ENCODE measurements around the gene GNB2.
"Not testable (repeated sequence)": the region's sequence is repeated elsewhere in the genome, so short reads cannot be mapped to it uniquely, and the experiment has no call there.

The GNB2 gene

DNA sequence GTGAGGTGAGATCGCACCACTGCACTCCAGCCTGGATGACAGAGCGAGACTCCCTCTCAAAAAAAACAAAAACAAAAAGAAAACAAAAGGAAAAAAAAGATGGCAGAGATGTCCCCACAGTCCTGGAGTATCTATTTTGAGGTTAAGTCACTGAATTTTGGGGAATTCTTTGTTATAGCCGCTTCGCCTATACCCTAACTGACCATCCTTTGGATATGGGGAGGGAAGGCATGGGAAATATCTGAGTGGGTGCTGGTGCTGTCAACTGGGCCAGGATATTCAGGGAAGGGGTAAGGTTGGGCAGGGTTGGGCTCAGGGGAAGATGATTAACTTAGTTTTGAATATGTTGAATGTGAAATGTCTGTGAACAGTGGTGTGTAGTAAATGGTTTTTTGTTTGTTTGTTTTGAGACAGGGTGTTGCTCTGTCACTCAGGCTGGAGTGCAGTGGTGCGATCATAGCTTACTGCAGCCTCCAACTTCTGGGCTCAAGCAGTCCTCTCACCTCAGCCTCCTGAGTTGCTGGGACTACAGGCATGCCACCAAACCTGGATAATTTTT, 8.3 kb upstream of the GNB2 start:
- no peak for DNase-seq (ENCODE audit: low spot score)

DNA sequence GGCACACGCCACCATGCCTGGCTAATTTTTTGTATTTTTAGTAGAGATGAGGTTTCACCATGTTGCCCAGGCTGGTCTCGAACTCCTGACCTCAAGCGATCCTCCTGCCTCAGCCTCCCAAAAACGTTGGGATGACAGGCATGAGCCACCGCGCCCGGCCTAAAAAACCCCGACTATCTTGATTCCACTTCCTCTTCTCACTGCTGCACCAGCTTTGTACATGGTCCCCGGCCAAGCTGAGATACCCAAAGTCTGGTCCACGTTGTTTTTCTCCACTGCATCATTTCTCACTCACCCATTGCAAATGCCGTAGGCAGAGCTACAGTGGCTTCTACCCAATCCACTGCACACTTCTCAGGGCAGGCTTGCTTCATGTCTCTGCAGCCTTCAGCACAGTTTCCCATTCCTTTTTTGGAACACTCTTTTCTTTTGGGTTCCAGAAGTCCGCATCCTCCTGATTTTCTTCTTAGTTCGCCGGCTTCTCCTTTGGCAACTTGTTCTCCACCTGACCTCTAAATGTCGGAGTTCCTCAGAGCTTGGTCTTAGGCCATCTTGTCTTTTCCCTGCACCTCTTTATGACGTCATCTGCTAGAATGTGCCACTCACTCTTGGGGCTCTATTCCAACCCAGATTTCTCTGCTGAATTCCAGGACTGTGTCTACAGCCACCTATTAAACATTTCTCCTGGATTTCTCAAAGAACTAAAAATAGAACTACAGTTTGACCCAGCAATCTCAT, 6.0 kb upstream of the GNB2 start:
- no peak for DNase-seq (ENCODE audit: low spot score)

DNA sequence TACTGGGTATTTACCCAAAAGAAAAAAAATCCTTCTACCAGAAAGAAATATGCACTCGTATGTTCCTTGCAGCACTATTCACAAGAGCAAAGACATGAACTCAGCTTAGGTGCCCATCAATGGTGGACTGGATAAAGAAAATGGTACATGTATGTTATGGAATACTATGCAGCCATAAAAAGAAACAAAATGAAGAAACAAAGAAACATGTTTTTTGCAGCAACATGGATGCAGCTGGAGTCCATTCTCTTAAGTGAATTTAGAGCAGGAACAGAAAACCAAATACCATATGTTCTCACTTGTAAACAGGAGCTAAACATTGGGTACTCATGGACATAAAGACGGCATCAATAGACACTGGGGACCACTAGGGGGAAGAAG, 5.5 kb upstream of the GNB2 start:
- DNase-seq (ENCODE audit: low spot score): no peak

DNA sequence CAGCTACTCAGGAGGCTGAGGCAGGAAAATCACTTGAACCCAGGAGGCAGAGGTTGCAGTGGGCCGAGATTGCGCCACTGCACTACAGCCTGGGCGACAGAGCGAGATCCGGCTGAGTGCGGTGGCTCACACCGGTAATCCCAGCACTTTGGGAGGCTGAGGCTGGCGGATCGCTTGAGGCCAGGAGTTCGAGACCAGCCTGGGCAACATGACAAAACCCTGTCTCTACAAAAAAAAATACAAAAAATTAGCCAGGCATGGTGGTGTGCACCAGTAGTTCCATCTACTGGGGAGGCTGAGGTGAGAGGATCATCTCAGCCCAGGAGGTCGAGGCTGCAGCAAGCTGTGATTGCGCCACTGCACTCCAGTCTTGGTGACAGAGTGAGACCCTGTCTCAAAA, 4.4 kb upstream of the GNB2 start:
- DNase-seq (ENCODE audit: low spot score): not testable (repeated sequence)

DNA sequence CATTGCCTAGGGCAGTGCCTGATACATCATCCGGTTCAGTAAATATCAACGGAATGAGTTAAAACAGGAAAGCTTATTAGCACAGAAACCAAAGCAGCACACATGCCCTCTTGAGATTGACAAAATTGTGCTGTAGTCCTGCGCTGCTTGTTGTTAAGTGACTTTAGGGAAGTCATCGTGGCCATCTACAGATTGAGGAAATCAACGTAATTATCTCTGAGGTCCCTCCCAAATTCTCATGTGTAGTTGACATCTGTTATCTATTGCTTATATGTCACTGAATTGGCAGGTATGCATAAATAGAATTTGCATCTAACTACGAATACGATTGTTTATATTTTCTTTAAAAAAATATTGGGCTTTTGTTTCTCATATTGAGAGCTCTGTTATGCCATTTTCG, 3.5 kb upstream of the GNB2 start:
- no peak for DNase-seq (ENCODE audit: low spot score)

DNA sequence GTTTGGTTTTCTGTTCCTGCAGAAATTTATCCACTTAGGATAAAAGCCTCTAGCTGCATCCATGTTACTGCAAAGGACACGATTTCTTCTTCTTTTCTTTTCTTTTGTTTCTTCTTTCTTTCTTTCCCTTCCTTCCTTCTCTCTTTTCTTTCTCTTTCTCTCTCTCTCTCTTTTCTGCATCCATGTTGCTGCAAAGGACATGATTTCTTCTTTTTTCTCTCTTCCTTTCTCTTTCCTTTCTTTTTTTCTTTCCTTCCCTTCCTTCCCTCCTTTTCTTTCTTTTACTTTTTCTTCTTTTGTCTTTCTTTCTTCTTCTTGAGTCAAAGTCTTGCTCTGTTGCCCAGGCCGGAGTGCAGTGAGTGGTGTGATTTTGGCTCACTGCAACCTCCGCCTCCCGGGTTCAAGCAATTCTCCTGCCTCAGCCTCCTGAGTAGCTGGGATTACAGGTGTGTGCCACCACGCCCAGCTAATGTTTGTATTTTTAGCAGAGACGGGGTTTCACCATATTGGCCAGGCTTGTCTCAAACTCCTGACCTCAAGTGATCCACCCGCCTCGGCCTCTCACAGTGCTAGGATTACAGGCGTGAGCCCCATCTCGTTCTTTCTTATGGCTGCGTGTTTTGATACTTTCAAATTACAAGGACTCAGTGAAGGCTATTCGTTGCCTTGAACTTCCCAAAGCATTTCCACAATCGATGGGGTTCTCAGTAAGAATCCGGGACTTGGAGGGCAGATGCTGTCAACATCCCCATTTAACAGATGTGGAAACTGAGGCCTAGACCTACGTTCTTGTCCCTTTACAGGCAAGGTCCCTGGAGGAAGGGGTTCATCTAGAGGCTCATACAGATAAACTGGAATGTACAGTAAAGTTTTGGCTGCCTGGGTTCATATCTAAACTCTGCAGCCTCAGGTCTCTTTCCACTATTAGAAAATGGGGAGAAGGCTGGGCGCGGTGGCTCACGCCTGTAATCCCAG, 1.9 kb upstream of the GNB2 start:
- DNase-seq (ENCODE audit: low spot score): no peak

DNA sequence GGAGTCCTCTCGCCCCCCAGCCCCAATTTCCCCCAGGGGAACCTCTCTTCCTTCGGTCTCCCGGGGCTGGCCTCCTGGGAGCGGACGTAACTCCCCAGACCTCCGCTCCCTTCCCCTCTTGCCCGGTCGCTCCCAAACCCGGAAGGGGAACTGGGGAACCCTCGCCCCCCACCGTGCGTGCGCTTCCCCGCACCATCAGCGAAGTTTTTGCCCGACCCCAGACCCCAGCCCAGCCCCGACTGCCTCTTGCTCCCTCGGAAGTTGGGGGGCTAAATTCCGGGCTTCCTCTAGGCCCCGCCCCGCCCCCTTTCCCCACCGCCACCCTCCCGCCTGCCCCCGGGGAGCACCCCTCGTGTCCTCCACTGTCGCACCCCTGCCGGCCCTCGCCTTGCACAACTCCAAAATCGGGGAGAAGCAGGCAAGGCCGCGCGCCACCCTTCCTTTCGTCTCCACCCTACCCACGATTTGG, 436 bp downstream of the GNB2 start:
- peak; percentile 42 for DNase-seq (ENCODE audit: low spot score)

DNA sequence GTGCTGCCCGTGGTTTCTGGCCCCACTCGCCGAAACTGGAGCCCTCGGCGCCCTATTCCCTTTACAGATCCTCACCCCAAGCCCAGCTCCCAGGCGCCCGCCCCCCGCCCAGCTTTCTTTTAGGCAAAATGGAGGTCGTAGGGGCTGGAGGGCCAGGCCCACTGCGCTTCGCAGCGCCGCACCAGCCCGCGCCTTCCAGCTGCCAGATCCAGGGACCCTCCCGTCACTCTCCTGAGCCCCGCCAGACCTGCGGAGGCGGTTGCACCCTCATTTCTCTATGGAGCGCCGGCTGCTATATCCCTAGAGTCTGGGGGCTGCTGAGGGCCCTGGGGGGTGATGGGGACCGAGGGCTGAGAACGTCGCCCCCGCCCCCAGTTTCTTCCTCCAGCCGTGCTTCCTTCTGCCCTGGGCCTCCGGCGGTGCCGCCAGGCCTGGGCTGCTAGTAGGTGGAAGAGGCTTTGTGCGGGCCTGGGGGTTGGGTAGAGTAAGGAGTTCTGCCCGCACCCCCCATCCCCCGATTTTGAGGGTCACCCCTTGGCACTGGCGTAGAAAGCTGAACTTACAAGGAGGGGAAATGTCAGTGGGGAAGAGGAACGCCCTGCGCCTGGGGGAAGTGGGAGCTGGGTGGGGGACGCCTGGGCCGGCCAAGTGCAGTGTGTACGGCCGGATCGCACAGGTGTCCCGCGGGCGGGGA, 1.0 kb downstream of the GNB2 start:
- DNase-seq (ENCODE audit: low spot score): peak; percentile 41

DNA sequence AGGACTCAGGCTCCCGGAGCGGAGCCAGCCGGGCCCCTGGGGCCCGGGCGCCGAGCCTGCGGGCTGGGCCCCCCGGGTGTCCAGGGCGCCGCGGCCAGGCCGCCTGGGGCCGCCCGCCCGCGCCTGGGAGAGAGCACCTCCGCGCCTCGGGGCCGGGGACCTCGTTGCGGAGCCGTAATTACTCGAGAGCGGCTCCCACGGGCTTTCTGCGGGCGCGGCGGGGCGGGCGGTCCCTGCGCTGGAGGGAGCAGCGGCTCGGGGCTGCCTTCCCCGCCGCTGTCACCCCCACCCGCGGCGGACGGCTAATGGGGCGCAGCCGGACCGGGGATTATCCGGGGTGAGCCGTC, 1.5 kb downstream of the GNB2 start:
- peak; percentile 38 for DNase-seq (ENCODE audit: low spot score)

DNA sequence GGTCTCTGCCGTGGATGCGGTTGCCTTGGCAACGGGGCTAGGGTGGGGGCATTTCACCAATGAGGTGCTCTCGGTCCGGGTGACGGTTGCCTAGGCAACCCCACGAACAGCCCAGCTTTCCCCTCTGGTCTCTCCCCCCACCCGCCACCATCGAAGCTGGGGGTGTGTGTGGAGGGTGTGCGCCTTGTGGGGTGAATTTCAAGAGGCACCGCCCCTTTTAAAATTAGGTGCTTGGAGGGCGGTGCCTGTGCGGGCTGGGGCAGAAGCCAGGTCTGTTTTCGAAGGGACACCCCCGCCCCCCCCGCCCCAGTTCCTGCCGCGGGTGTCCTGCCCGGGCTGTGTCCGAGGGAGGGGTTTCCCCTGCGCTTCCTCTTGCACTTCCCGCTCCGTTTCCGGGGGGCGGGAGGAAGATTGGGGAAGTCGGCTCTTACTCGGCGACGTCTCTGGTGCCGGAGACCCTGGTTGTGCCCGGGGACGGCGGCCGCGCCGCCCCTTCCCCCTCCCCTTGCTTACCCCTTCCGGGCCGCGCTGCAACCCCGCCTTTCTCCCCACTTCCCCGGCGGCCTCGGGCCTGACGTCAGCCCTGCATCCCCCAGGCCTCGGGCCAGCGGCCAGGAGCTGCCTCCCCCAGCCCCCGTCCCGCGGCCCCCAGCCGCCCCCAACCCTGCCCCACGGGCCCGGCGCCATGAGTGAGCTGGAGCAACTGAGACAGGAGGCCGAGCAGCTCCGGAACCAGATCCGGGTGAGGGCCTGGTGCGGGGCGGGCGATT, 2.2 kb downstream of the GNB2 start:
- peak; percentile 44 for DNase-seq (ENCODE audit: low spot score)

DNA sequence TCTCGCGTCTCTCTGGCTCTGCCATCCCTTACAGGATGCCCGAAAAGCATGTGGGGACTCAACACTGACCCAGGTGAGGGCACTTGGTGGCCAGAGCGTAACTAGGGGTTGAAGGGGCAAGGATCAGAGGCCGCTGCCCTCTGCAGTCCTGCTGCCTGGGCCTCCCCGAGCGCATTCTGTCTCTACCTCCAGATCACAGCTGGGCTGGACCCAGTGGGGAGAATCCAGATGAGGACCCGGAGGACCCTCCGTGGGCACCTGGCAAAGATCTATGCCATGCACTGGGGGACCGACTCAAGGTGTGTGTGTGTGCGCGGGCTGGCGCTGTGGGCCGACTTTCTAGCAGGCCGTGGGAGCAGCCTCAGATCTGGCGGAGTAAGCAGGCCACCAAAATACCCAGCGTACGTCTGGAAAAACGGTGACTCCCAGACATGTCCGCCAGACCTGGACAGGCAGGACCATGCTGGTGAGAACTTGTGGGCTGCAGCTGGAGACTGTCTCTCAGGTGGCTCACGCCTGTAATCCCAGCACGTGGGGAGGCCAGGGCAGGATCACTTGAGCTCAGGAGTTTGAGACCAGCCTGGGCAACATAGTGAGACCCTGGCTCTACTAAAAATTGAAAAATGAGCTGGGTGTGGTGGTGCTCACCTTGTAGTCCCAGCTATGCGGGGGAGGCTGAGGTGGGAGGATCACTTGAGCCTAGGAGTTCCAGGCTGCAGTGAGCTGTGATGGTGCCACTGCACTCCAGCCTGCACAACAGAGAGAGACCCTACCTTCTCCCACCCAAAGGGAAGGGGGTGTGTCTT, 3.2 kb downstream of the GNB2 start:
- DNase-seq (ENCODE audit: low spot score): peak; percentile 10

DNA sequence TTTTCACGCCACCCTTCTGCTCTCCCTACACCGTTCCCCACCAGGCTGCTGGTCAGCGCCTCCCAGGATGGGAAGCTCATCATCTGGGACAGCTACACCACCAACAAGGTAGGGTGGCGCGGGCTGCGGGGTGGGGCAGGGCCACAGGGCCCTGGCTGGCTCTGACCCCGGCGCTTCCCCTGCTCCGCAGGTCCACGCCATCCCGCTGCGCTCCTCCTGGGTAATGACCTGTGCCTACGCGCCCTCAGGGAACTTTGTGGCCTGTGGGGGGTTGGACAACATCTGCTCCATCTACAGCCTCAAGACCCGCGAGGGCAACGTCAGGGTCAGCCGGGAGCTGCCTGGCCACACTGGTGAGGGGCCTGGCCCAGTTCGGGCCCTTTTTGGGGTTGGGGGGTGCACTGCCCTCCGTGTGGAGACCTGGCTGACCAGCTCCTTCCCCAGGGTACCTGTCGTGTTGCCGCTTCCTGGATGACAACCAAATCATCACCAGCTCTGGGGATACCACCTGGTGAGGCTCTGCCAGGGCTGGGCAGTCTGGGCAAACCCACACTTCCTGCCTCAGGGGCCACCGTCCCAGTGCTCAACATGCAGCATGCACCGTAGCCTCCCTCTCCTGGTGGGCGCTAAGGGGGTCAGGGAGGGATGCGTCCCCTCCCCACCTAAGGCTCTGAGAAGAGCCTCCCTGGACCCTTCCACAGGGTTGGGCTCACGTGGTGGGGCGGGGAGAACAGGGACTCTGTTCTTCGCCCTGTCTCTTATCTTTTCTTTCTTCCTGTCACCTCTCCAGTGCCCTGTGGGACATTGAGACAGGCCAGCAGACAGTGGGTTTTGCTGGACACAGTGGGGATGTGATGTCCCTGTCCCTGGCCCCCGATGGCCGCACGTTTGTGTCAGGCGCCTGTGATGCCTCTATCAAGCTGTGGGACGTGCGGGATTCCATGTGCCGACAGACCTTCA, 4.0 kb downstream of the GNB2 start:
- DNase-seq (ENCODE audit: low spot score): peak; percentile 20

DNA sequence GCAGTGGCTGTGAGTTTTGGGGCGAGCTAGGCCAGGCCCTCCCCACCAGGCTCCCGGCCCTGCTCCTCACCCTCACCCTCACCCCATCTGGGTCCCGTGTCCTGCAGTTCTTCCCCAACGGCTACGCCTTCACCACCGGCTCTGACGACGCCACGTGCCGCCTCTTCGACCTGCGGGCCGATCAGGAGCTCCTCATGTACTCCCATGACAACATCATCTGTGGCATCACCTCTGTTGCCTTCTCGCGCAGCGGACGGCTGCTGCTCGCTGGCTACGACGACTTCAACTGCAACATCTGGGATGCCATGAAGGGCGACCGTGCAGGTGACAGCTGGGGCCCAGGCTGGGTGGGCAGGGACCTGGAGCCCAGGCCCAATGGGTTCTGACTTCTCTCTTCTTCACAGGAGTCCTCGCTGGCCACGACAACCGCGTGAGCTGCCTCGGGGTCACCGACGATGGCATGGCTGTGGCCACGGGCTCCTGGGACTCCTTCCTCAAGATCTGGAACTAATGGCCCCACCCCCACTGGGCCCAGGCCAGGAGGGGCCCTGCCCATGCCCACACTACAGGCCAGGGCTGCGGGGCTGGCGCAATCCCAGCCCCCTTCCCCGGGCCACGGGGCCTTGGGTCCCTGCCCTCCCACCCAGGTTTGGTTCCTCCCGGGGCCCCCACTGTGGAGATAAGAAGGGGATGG, 4.9 kb downstream of the GNB2 start:
- peak; percentile 20 for DNase-seq (ENCODE audit: low spot score)

DNA sequence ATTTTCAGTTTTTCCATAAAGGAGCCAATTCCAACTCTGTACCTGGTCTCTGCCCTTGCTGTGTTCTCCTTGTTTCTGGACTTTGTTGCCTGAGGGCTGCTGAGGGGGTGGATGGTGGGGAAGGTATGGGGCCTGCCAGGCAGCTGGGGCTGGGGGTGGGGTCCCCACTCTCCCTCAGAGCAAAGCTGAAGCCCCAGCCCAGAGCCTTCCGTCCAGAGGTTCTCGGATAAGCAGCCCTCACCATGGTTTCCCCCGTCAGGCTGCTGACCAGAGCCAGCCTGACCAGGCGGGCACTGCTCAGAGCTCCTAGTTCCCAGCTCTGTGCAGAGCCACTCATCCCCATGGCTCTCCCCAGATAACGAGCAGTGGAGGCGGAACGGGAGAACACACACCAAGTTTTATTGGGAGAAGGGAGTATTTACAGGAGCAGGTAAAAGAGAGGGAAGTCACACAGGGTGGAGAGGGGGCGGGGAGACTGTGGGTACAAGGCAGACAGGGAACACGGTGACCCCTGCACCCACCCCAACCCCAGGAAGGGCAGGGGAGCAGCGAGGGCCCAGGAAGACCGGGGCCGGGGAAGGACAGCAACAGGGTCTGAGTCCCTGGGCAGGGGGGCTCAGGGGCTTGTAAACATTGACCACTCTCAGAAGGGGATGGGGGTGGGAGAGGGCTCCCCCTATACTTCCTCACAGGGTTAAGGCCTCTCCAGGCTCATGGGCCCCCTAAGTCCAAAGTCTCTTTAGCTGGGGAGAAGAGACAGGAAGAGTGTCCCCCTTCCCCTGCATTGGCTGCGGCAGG, 5.8 kb downstream of the GNB2 start:
- peak; percentile 32 for DNase-seq (ENCODE audit: low spot score)

DNA sequence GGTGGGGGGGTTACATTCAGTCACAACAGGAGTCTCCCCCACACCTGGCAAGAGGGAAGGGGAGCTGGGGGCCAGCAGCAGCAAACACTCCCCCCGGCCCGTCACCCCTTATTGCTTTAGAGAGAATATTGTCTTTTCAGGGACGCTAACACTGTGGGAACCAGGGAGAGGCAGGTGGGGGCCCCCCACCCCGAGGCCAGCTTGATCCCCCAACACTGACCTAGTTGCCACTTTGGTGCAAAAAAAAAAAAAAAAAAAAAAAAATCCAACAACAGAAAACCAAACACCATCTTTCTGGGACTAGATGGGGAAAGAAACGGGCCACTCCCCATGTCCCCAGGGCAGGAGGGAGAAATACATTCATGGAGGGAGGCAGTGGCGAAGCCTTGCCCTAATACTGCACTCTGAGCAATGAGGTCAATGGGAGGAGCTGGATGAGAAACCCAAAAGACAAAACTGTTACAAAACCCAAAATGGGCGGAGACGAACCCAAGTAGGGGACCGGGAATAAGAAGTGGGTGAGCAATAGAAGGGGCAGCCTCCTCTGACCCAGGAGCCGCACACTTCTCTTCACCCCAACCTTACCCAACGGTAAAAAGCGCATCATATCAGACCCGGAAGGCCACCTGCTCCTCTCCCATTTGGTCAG, 6.5 kb downstream of the GNB2 start:
- peak; percentile 32 for DNase-seq (ENCODE audit: low spot score)

DNA sequence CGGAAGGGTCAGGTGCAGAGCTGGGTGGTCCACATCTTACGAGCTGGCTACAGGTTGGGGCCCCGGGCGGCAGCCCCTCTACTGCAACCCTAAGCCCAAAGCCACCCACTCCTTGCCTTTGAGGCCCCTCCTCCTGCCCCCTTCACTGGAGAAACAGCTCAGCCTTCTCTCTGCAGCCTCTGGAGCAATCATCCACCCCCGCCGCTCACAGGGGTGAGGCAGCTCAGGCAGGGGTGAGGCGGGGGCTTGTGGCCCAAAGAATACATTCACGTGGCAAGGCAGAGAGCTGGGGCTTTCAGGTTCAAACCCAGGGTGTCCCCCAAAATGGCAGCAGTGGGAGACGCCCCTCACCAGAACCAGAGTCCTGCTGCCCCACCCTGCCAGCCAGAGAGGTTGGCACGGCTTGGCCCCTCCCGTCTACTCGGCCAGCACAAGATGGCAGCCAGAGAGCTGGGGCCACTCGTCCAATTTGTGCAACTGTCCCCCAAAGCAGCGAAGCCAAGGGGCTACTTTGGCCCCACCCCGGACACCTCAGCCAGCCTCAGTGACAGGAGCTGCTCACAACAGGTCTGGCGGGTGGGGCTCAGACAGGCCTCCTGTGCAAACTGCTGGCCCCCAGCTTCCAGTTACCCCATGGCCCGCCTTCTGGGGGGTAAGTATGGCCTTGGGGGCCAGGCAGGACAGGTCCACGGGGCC, 7.2 kb downstream of the GNB2 start:
- DNase-seq (ENCODE audit: low spot score): no peak

Measured in HuH-7 (cell line).